A673 (cell line): ENCODE measurements around the gene PDE4B. TPM values are rescaled to one million over a fixed set of nuclear protein-coding genes. Genes with fewer than 3 reads are reported as not detected.

ENCODE experiments used
- BruUV-seq: library from RNA; stranded (reverse); fragments of 400-500 nt; replicated peaks from 2 replicates; lab custom pipeline; 2021; lab: Mats Ljungman, UMichigan
- CTCF ChIA-PET: fragments of 300-600 bp; sonication (Branson Sonifier 250); formaldehyde crosslinking; loops from one replicate; lab custom pipeline; 2022; ENCODE audit warnings: antibody characterized with exemption; lab: Charles Lee
- POLR2A ChIA-PET: fragments of 300-600 bp; sonication (Branson Sonifier 250); formaldehyde crosslinking; loops from one replicate; lab custom pipeline; 2022; ENCODE audit warnings: antibody characterized with exemption; ENCODE audit not compliant: low non-redundant PET; lab: Charles Lee
- DNase-seq: peaks from one replicate; pipeline ENCODE4 v3.0.0-alpha.2; 2015; ENCODE audit warnings: low spot score
- H3K27ac ChIP-seq: fragments of 200-600 bp; sonication (generic); 2 replicates; pipeline ENCODE4 v1.5.1; 2016; ENCODE audit warnings: mixed run types, low read depth, mild to moderate bottlenecking, mixed read lengths, antibody characterized with exemption, low read length; ENCODE audit not compliant: poor library complexity, severe bottlenecking
- H3K27me3 ChIP-seq: fragments of 200-600 bp; sonication (generic); replicated peaks from 2 replicates; pipeline ENCODE4 v1.6.1; 2017; ENCODE audit warnings: mixed run types, low read depth, mild to moderate bottlenecking, mixed read lengths, antibody characterized with exemption, low read length; ENCODE audit not compliant: insufficient read depth, poor library complexity
- H3K36me3 ChIP-seq: fragments of 200-600 bp; sonication (generic); 2 replicates; pipeline ENCODE4 v1.6.1; 2016; ENCODE audit warnings: mixed run types, mild to moderate bottlenecking, mixed read lengths, antibody characterized with exemption, low read length; ENCODE audit not compliant: insufficient read depth, poor library complexity, severe bottlenecking
- H3K4me1 ChIP-seq: fragments of 200-600 bp; sonication (generic); 2 replicates; pipeline ENCODE4 v1.6.1; 2017; ENCODE audit warnings: mixed run types, mild to moderate bottlenecking, mixed read lengths, antibody characterized with exemption, low read length; ENCODE audit not compliant: insufficient read depth, poor library complexity, severe bottlenecking
- H3K4me3 ChIP-seq: fragments of 200-600 bp; sonication (generic); 2 replicates; pipeline ENCODE4 v1.5.1; 2016; ENCODE audit warnings: low read depth, mixed run types, mild to moderate bottlenecking, mixed read lengths, low read length; ENCODE audit not compliant: poor library complexity, severe bottlenecking
- H3K9me3 ChIP-seq: fragments of 200-600 bp; sonication (generic); 2 replicates; pipeline ENCODE4 v1.6.1; 2016; ENCODE audit warnings: mixed run types, low read depth, mild to moderate bottlenecking, mixed read lengths, antibody characterized with exemption, low read length; ENCODE audit not compliant: poor library complexity, severe bottlenecking
- EZH2 ChIP-seq: fragments of 200-600 bp; sonication (generic); IDR thresholded peaks from 2 replicates; pipeline ENCODE4 v1.6.1; 2017; ENCODE audit warnings: borderline replicate concordance, low read depth, mild to moderate bottlenecking, mixed read lengths, antibody characterized with exemption, low read length; ENCODE audit not compliant: poor library complexity, severe bottlenecking
- intact Hi-C: fragments of 100-400 bp; cut with micrococcal nuclease; formaldehyde crosslinking; loops from one replicate; pipeline ENCODE4 v1.10.0; 2022; ENCODE audit not compliant: unreplicated experiment
- total RNA-seq: library from RNA; stranded (reverse); gene quantifications from 2 replicates; pipeline ENCODE4 v1.2.3, GENCODE V29; 2021
- TF ChIP-seq, protein P1 (sequence below): fragments of 300-800, 200-600 bp; sonication (generic); conservative IDR thresholded peaks from 2 replicates; pipeline ENCODE4 v1.5.1; 2017; ENCODE audit warnings: low read depth, mild to moderate bottlenecking, antibody characterized with exemption, low read length, moderate library complexity, mixed read lengths

Gene PDE4B
- total RNA-seq, 1 experiment from 2014 or later = 20.0 TPM

DNA sequence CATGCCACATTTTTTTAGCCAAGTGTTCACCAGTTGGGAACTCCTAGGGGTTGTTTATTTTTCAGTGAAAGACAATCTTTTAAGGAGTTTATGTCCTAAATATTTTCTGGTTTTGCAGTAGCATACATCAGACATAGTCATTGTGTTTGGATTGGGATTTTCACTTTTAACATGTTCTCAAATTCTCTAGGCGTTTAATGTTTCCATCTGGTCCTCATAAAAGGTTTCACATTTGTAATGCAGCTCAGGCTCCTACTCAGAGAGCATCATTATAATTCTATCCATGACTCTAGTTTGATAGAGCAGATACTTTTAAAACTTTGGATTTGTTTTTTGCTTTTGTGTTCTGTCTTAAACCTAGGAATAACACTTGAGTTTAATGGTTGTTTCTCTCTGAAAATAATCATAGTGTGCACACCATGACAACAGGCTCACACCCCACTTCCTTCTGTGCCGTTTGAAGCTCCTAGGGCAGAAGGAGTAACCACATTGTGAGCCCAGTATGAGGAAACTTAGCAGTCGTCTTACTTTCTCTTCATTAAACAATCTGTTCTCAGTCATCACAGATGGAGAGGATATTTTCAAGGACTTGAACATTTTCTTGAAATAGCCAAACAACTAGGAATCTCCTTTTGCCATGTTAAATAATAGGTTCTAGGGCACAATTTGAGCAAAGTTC, 219.6 kb downstream of the PDE4B start:
- Histone ChIP-seq H3K9me3 (no peaks in the 10 kb centered on the region), H3K27me3 (no peaks in the 10 kb centered on the region), H3K36me3 (no peaks in the 10 kb centered on the region), H3K4me3 (no peak overlapping the region), H3K27ac (no peak overlapping the region), H3K4me1 (no peaks in the 10 kb centered on the region)
- no TSS peak for BruUV-seq
- intact Hi-C loops = no loop called here
- no peak for TF ChIP-seq EZH2
- TF ChIP-seq, protein P1, sequence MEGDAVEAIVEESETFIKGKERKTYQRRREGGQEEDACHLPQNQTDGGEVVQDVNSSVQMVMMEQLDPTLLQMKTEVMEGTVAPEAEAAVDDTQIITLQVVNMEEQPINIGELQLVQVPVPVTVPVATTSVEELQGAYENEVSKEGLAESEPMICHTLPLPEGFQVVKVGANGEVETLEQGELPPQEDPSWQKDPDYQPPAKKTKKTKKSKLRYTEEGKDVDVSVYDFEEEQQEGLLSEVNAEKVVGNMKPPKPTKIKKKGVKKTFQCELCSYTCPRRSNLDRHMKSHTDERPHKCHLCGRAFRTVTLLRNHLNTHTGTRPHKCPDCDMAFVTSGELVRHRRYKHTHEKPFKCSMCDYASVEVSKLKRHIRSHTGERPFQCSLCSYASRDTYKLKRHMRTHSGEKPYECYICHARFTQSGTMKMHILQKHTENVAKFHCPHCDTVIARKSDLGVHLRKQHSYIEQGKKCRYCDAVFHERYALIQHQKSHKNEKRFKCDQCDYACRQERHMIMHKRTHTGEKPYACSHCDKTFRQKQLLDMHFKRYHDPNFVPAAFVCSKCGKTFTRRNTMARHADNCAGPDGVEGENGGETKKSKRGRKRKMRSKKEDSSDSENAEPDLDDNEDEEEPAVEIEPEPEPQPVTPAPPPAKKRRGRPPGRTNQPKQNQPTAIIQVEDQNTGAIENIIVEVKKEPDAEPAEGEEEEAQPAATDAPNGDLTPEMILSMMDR = no peak
- no peak for DNase-seq
- CTCF ChIA-PET = no interaction called here
- POLR2A ChIA-PET = no interaction called here

DNA sequence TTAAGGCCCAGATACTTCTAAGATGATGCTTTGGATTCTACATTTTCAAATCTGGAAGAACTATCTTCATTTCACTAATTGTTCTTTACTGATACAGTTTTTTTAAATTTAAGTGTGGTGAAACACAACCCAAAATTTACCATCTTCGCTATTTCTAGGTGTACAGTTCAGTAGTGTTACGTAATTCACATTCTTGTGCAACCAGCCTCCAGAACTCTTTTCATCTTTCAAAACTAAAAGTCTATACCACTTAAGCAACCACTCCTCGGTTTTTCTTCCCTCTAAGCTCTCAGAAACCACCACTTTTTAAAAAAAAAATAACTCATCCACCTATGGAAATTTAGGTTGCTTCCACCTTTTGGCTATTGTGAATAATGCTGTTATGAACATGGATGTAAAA, 220.7 kb downstream of the PDE4B start:
- intact Hi-C loops = no loop called here
- no TSS peak for BruUV-seq
- POLR2A ChIA-PET = no interaction called here

DNA sequence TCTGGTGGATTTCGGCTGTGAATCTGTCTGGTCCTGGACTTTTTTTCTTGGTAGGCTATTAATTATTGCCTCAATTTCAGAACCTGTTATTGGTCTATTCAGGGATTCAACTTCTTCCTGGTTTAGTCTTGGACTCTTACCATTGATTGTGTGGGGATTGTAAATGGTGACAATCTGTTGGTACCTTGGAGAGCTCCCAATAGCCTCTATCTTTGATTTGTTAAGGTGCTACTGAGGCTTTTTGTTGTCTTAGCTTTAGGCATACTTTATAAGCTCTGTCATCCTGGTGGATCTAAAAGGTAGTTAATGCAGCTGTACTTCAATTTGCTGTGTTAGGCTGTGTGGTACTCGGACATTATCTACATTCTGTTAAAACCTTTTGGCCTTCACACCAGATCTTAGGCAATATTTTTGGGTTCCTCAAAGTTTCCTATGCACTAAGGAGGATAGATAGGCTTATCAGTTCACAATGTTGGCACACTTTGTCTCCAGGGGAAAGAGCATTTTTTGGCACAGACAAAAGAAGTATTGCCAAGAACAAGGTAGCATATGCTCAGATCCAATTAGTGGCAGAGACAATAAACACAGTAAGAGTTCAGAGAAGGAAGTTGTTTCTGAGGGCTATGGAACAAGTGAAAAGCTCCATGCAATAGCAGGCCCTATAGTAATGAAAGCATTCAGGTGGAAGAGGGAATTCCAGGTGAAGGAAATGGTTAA, 230.4 kb downstream of the PDE4B start:
- intact Hi-C loops = no loop called here
- Histone ChIP-seq H3K27ac (no peak overlapping the region), H3K9me3 (no peaks in the 10 kb centered on the region), H3K36me3 (no peaks in the 10 kb centered on the region), H3K4me3 (no peak overlapping the region), H3K4me1 (no peaks in the 10 kb centered on the region), H3K27me3 (no peaks in the 10 kb centered on the region)
- no TSS peak for BruUV-seq
- peak; percentile 24 for DNase-seq
- ChIA-PET POLR2A (no interaction called here), CTCF (no interaction called here)
- TF ChIP-seq, protein P1 = no peak
- no peak for TF ChIP-seq EZH2

More for the DNA sequence above, 220.7 kb downstream of the PDE4B start:
- DNase-seq = no peak
- Histone ChIP-seq H3K27me3 (no peaks in the 10 kb centered on the region), H3K36me3 (no peaks in the 10 kb centered on the region), H3K27ac (no peak overlapping the region), H3K4me3 (no peak overlapping the region), H3K9me3 (no peaks in the 10 kb centered on the region), H3K4me1 (no peaks in the 10 kb centered on the region)
- TF ChIP-seq, protein P1 = no peak
- no peak for TF ChIP-seq EZH2
- CTCF ChIA-PET = no interaction called here
